ENCODE results near the gene SEMA5B. TPM values are rescaled to one million over a fixed set of nuclear protein-coding genes. Genes with fewer than 3 reads are reported as not detected.

SEMA5B gene
- total RNA-seq, 1 experiment from 2014 or later: not detected

- Histone ChIP-seq H3K27ac (no peak overlapping the region), H2AFZ (no peak overlapping the region), H3K4me3 (no peak overlapping the region), H3K9me2 (ENCODE audit: insufficient read depth) (no peaks in the 10 kb centered on the region), H3K4me2 (no peak overlapping the region), H3K36me3 (ENCODE audit: low read depth) (no peaks in the 10 kb centered on the region), H3K79me2 (ENCODE audit: low read depth) (no peaks in the 10 kb centered on the region), H3F3A (ENCODE audit: insufficient read depth, low read depth) (no peaks in the 10 kb centered on the region), H3K9me3 (ENCODE audit: insufficient read depth, low read depth) (no peaks in the 10 kb centered on the region), H3K27me3 (ENCODE audit: insufficient read depth, low read depth) (peaks cover 56% of the 10 kb centered on the region), H3K4me1 (replicated peaks; ENCODE audit: insufficient read depth) (no peaks in the 10 kb centered on the region), H4K20me1 (ENCODE audit: insufficient read depth) (no peaks in the 10 kb centered on the region)
- TF ChIP-seq CTCF (conservative IDR thresholded peaks at IDR 0.05): no peak
- no peak for TF ChIP-seq EZH2 (IDR thresholded peaks at IDR 0.05; ENCODE audit: low read depth)
- DNase-seq: no peak
- intact Hi-C loops (cut with micrococcal nuclease; ENCODE audit: unreplicated experiment): no loop called here
- no TSS peak for BruUV-seq (replicated peaks)
- ChIA-PET CTCF (no interaction called here), POLR2A (ENCODE audit: unreplicated experiment) (no interaction called here)
Observed at GRCh38 chr3:123019591-123019990, 8.0 kb downstream of the SEMA5B start.

- Histone ChIP-seq H3K9me2 (ENCODE audit: insufficient read depth) (no peaks in the 10 kb centered on the region), H3K4me1 (replicated peaks; ENCODE audit: insufficient read depth) (no peaks in the 10 kb centered on the region), H3K4me2 (no peak overlapping the region), H3F3A (ENCODE audit: insufficient read depth, low read depth) (no peaks in the 10 kb centered on the region), H2AFZ (no peak overlapping the region), H3K9me3 (ENCODE audit: insufficient read depth, low read depth) (no peaks in the 10 kb centered on the region), H3K27me3 (ENCODE audit: insufficient read depth, low read depth) (peaks cover 56% of the 10 kb centered on the region), H3K36me3 (ENCODE audit: low read depth) (no peaks in the 10 kb centered on the region), H3K79me2 (ENCODE audit: low read depth) (no peaks in the 10 kb centered on the region), H3K27ac (no peak overlapping the region), H3K4me3 (no peak overlapping the region), H4K20me1 (ENCODE audit: insufficient read depth) (no peaks in the 10 kb centered on the region)
- TF ChIP-seq EZH2 (IDR thresholded peaks at IDR 0.05; ENCODE audit: low read depth): no peak
- TF ChIP-seq CTCF (conservative IDR thresholded peaks at IDR 0.05): no peak
- intact Hi-C loops (cut with micrococcal nuclease; ENCODE audit: unreplicated experiment): no loop called here
- ChIA-PET POLR2A (ENCODE audit: unreplicated experiment) (interaction anchor here (0.6 kb wide), 1 partner anchor 356 kb away, joined by 3 read pairs; no protein-coding TSS in a partner anchor), CTCF (no interaction called here)
- BruUV-seq (replicated peaks): no TSS peak
- no peak for DNase-seq
Observed at GRCh38 chr3:123019161-123019560, 8.4 kb downstream of the SEMA5B start.

- no peak for DNase-seq
- Histone ChIP-seq H3K36me3 (ENCODE audit: low read depth) (no peaks in the 10 kb centered on the region), H3K9me3 (ENCODE audit: insufficient read depth, low read depth) (no peaks in the 10 kb centered on the region), H3K79me2 (ENCODE audit: low read depth) (no peaks in the 10 kb centered on the region), H4K20me1 (ENCODE audit: insufficient read depth) (no peaks in the 10 kb centered on the region), H2AFZ (no peak overlapping the region), H3K4me3 (no peak overlapping the region), H3K4me1 (replicated peaks; ENCODE audit: insufficient read depth) (no peaks in the 10 kb centered on the region), H3K9me2 (ENCODE audit: insufficient read depth) (no peaks in the 10 kb centered on the region), H3K27me3 (ENCODE audit: insufficient read depth, low read depth) (peaks cover 56% of the 10 kb centered on the region), H3K27ac (no peak overlapping the region), H3F3A (ENCODE audit: insufficient read depth, low read depth) (no peaks in the 10 kb centered on the region), H3K4me2 (no peak overlapping the region)
- intact Hi-C loops (cut with micrococcal nuclease; ENCODE audit: unreplicated experiment): no loop called here
- BruUV-seq (replicated peaks): no TSS peak
- CTCF ChIA-PET: interaction anchor here (0.6 kb wide), 1 partner anchor 104 kb away, joined by 3 read pairs; no protein-coding TSS in a partner anchor
- POLR2A ChIA-PET (ENCODE audit: unreplicated experiment): interaction anchor here (0.6 kb wide), 1 partner anchor 356 kb away, joined by 3 read pairs; no protein-coding TSS in a partner anchor
- TF ChIP-seq EZH2 (IDR thresholded peaks at IDR 0.05; ENCODE audit: low read depth) (no peak), CTCF (conservative IDR thresholded peaks at IDR 0.05) (no peak)
Observed at GRCh38 chr3:123018683-123019082, 8.9 kb downstream of the SEMA5B start.

All from PC-9 (cell line).